ENCODE results near the gene LIN37.

DNA sequence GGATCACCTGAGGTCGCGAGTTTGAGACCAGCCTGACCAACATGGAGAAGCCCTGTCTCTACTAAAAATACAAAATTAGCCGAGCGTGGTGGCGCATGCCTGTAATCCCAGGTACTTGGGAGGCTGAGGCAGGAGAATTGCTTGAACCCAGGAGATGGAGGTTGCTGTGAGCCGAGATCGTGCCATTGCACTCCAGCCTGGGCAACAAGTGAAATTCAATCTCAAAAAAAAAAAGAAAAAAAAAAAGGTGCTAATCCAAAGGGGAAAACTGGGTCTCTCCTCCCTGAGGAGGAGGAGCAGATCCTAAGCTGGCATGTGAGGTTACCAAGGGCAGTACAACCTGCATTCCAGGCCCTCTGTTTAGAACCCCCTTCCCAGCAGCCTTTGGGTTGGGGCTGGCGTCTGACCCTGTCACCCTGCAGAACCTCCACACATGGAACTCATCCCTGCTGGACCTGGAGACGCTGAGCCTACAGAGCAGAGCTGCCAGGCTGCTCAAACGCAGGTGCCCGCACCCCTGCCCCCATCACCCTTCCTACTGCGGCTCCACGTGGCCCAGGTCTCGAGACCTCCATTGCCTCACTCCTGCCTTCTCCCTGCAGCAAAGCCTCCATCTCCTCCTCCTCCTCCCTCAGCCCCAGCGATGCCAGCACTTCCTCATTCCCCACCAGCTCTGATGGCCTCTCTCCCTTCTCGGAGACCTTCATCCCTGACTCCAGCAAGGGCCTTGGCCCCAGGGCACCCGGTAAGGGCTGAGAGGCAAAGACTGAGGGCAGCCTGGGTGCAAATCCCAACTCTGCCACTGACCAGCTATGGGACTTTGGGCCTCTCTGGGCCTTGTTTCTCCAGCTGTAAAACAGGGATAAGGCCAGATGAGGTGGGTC is 16.3 kb downstream of the LIN37 start:
- TF ChIP-seq CTCF (IDR thresholded peaks at IDR 0.05) (no peak), EZH2 (IDR thresholded peaks at IDR 0.05) (no peak)
